GM21786 (cell line): ENCODE data around the gene ERBIN.
"Not testable (repeated sequence)": the region's sequence is repeated elsewhere in the genome, so short reads cannot be mapped to it uniquely, and the experiment has no call there.

ENCODE experiments used
- ATAC-seq: cut with Tn5 transposase; IDR thresholded peaks from one replicate; pipeline ENCODE4 v1.9.1; 2021; ENCODE audit not compliant: unreplicated experiment

ERBIN gene

DNA sequence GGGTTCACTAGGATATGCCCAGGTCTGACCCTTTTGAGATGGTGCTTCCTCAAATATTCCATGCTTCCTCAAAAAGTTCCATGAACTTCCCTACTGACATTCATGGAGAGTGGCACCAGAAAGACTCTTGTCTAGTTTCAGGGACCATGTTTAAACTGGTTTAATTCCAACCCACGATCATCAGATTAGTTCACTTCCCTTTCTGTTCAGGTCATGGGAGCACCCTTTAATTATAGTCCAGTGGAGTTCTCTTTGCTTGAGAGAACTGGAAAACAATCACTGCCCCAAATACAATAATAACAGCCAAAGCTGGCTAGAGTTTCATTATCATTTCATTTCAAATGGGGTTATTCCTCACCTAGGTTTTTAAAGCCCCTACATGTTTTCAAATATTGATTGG is 9.7 kb upstream of the ERBIN start:
- no peak for ATAC-seq

DNA sequence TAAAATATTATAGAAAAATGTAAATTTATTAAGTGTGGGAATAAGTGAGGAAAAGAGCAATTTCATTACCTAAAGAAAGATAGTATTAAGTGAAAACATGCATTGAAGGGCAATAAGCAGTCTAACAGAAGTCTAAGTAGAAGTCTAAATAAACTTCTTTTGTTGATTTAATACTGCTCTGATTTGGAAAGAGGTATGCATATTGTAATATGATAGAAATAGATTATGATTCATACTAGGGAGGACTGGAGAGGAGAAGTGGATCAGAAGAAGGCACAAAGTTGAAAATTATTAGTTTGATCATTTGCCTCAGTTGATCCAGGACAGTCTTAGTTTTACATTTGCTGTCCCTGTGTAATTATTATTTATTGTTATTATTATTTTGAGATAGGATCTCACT is 6.6 kb upstream of the ERBIN start:
- no peak for ATAC-seq

DNA sequence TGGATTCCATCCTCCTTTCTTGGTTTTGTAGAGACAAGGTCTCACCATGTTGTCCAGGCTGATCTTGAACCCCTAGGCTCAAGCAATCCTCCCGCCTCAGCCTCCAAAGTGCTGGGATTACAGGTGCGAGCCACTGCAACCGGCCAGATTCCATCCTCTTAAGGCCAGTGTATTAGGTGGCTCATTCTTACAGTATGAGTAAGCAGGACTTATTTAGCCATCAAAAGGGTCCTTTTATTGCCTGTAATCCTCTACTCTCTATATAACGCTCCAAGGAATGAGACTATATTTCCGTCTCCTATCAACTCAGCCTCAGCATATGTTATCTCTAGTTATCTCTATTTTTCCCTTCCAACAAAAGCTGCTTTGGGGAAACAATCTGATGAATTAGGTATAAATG is 3.0 kb upstream of the ERBIN start:
- ATAC-seq = no peak

DNA sequence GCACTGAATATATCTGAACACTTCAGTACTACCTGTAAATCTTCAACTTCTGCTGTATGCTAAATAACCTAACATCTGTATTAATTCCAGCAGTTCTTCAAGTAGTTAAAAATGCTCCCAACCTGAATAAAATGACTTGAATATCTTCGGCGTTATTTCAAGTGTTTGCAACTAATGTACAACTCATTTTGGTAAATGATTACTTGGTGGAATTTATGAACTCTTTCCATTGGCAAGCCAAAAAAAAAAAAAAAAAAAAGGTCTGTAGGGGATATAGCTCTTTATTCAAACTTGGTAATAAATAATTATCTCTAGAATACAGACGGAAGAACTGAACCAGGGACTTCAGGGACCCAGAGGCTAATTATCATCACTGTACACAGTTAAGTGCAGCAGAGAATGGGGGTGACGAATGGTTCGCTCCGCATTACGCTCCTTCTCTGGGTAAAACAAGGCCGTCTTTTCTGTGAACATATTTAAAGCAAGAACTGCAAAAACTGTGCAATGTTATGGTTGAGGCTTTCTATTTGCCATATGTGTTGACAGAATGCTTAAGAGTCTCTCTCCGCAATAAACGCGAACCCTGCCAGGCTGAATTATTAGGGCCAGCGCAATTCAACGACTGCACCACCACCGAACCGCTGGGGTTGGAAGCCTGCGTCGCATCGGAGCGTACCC is 1.9 kb upstream of the ERBIN start:
- ATAC-seq = no peak

DNA sequence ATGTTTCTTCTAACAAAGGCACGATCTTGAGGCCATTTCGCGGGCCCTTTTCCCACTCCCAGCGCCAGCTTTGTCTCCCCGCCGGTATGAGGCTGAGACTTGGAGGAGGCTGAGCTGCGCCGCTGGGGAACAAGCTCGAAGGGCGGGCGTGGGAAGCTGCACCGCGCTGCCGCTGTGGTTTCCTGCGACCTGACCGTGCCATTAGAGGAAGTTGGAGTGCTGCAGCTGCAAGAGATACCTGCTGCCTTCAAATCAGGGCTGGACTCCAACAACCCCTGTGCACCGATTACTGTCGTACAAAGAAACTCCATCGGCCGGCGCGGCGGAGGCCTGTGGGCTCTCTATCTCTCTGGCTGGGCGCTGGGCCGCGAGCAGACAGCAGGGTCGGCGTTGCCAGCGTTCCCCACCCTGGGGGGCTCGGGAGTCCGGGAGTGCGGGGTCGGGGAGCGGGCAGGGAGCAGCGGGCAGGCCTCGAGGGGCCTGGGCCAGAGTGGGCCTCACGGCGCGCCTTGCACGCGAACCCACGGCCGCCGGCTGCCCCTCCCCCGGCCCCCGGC is 1.3 kb upstream of the ERBIN start:
- ATAC-seq = peak; percentile 54

DNA sequence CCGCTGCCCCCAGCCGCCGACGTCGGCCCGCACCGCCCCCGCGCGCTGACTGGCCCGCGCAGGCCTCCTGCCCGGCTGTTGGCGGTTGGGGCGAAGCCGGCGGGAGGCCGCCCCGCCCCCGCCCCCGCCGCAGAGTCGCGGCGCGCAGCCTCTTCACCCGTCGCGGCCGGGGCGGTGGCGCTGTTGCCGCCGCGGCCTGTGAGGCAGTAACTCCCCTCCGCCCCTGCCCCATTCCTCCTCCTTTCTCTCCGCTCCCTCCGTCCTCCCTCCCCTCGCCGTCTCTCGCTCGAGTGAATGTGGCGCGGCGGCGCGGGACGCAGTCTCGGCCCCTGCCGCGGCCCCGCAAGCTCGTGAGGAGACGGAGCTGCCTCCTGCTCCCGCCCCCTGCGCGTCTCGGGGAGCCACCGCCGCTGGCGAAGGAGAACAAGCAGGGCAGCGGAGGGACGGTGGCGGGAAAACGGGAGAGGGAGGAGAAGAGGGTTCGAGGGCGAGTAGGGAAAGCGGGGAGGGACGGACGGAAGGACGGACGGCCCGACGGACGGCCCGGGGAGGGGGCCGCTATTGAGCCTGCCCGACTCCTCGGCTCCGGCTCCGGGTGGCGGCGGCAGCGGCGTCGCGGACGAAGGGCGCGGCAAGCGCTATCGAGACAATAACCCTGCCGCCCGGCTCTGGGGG is 637 bp upstream of the ERBIN start:
- ATAC-seq = peak; percentile 61

DNA sequence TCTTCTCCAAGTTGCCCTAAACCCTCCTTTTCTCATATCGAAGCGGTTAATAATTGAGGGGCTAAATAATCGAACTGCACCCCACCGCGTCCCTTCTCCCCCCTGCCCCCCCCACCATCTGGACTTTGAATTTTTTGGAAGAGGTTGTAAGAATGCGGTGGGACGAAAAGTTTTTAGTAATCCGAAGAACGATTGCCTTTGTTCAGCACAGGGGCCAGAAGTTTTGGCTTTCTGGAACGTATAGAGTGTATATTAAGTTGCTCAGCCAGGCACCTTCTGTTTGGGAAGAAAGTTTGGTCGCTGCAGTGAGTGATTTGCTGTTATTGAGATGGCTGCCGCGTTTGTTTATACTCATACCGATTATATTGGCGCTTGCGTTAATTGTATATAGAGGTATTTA is 518 bp downstream of the ERBIN start:
- ATAC-seq = no peak

DNA sequence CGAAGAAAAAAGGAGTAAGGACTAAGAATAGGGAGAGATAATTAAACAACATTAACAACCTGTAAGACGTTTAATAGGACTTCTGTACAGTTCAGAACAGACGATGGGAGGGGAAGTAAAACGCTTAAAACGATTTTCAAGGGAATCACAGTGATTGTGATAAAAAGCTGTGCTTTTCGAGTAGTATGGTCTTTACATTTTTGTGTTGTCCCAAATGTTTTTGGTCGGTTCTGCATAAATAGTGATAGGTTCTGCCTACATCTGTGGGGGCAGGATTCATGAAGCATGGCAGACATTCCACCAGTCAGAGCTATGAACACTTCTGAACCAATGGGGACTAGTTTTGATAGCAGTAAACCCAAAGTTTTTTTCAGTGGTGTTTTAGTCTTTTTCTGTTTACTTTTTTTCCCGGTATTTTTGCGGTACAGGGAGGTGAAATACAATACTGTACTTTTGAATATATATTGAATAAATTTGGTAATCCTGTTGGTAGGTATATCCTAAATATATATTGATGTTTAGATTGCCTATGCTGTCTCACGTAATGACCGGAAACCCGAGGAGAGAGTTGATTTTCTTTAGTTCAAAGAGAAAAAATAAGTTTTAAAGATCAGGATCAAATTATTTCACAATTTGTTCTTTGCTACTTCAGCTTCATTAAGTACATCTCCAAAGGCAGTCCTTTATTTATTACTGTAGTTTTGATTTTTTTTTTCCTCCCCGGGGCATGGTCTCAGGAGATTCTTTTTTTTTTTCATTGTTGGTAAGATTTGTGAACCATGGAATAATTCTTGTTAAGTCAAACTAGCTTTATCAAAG is 1.3 kb downstream of the ERBIN start:
- ATAC-seq = no peak

DNA sequence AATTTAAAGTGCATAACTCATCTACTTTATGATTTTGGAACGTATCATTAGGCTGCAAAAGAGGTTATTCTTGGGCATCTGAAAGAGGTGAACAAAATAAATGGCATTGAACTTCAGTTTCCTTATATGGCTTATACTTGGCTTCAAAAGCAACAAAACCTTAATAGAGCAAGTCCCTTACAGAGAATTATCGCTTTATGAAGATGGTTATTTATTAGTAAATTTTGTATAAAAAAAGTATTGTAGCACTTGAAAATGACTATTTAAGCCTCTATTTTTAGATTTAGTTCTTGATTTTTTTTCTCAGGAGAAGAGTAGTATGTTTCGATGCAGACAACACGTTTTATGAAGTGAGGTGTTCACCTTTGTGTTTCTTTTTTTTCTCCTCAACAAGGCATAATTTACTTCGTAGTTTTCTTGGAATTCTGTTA is 2.0 kb downstream of the ERBIN start:
- no peak for ATAC-seq

DNA sequence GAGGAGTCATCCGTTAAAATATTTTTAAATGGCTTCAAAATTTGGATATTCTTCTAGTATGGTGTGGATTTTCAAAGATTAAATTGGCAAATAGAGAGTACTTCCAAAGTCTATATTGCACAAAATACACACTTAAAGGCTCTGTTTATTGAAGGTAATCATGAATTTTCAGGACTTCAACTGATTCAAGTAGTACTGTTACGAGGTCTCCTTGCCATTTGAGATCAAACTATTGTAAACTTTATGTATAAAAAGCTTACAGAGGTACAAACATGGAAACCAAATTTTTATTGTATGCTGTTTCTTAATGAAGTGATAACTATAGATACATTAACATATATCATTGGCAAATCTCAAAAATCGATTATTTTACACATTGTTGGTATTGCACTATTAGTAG is 2.5 kb downstream of the ERBIN start:
- no peak for ATAC-seq

DNA sequence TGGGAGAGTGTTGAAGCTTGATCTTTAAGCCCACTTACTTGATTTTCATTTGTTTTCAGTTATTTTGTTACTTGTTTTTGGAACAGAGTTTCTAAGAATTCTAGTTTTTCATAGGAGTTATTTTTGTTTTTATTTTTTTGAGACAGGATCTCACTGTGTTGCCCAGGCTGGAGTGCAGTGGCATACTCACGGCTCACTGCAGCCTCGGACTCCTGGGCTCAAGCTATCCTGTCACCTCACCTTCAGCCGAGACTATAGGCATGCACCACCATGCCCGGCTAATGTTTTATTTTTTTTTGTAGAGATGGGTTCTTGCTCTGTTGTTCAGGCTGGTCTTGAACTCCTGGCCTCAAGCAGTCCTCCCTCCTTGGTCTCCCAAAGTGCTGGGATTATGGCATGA is 6.3 kb downstream of the ERBIN start:
- no peak for ATAC-seq

DNA sequence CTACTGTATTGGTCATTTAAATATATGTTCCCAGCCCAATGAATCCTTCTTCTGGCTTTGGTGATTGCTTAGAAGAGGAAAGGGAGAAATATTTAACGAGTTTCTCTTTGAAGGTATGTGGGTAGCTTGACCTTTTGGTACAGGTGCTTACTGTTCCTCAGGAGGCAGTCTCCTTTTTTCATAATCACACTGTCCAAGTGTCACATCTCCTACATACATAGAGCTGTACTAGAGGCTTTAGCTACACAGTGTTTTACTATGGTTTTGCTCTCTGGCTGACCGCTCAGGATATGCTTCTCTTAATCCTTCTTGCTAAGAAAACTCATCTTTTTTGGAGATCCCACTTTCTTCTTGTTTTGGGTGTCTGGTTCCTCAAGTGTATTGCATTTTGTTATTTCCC is 6.9 kb downstream of the ERBIN start:
- no peak for ATAC-seq

DNA sequence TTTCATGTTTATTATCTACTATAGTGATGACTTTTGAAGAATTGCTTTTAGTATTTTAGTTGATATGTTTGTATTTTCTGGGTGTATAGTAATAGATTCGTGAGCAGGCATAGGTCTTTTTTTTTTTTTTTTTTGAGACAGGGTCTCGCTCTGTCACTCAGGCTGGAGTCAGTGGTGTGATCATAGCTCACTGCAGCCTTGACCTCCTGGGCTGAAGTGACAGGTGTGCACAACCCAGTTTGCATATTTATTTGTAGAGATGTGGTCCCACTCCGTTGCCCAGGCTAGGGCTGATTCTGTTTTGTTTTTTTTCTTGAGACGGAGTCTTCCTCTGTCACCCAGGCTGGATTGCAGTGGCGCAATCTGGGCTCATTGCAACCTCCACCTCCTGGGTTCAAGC is 11.9 kb downstream of the ERBIN start:
- peak; percentile 78 for ATAC-seq

DNA sequence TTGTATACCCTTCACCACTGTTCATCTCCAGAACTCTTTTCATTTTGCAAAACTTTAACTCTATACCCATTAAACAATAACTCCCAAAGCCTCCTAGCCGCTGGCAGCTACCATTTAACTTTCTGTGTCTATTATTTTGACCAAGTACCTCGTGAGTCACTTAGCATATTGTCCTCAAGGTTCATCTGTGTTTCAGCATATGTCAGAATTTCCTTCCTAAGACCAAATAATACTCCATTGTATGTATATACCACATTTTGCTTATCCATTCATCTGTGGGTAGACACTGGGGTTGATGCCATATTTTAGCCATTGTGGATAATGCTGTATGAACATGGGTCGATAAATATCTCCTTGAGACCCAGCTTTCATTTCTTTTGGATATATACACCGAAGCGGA is 17.4 kb downstream of the ERBIN start:
- no peak for ATAC-seq

DNA sequence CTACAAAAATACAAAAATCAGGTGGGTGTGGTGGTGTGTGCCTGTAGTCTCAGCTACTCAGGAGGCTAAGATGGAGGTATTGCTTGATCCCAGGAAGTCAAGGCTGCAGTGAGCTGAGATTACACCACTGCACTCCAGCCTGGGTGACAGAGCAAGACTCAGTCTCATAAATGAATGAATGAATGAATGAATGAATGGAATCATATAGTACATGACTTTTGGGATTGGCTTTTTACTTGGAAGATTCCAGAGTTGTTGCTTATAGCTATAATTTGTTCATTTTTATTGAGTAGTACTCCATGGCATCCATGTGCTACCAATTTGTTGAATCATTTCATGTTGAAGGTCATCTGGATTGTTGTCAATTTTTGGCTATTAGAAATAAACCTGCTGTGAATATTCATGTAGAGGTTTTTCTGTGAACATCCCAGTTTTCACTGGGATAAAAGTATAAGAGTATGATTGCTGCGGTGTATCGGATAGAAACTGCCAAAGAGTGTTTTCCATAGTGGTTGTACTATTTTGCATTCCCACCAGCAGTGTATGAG is 19.9 kb downstream of the ERBIN start:
- no peak for ATAC-seq

DNA sequence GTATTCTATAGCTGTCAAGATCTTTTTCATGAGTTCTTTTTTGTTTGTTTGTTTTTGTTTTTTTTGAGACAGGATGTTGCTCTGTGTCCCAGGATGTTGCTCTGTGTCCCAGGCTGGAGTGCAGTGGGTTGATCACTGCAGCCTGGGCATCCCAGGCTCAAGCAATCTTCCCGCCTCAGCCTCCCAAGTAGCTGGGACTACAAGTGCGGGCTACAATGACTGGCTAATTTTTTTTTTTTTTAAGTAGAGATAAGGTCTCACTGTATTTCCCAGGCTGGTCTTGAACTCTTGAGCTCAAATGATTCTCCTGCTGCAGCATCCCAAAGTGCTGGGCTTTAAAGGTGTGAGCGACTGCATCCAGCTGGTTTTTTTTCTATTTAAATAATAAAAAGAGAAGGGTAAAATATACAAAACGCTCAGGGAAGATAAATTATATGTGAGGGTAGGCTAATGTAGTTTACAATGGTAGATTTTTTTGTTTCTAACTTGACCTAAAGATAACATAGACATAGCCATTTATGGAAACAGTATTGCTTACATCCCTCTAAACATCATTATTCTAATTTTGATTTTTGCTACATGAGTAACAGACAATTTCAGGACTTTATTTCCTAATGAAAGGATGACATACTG is 21.9 kb downstream of the ERBIN start:
- no peak for ATAC-seq

DNA sequence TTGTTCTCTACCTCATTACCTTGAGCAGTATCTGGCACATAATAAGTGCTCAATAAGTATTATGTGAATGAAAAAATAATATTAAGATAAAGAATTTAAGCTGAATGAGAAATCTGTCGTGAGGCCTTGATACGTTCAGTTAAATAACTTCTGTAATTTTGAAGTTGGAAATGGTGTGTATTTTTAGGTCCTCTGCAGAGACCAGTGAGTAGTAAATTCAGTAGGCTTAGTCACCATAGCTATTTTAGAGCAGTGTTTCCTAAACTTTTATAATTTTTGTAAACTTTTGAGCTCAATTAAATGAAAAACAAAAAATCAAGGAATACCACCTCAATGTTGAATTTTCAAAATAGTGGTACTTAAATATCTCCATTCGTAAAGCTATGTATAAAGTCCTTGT is 25.0 kb downstream of the ERBIN start:
- no peak for ATAC-seq

DNA sequence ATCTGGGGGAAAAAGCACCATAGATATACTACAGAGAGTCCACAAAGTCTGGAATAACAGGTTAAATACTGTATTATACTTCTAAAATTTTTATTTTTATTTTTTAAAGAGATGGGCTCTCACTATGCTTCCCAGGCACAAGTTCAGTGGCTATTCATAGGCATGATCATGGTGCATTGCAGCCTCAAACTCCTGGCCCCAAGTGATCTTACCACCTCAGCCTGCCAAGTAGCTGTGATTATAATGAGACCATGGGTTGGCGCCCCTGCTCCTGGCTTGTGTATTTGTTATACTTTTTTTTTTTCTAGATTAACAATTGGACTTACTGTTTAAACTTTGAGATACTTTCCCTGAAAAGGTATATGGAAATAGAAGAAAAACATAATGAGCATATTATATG is 25.9 kb downstream of the ERBIN start:
- no peak for ATAC-seq

DNA sequence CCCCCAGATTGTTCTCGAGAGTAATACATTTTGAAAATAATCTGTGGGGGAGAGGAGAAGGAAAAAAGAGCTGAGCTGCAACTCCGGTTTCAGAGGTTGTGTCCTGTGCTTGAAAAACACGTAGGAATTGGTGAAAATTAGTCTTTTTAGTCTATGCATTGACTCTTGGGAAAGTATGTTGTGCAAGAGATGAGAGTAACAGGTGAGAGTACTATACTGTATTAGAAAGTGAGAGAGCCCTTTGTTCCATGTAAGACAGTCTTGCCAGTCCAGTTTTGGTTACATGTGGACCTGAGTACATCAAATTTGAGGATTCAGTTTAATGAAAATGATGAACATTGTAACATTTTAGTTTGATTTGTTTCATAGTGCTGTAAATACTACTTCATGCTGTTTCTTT is 27.8 kb downstream of the ERBIN start:
- no peak for ATAC-seq

DNA sequence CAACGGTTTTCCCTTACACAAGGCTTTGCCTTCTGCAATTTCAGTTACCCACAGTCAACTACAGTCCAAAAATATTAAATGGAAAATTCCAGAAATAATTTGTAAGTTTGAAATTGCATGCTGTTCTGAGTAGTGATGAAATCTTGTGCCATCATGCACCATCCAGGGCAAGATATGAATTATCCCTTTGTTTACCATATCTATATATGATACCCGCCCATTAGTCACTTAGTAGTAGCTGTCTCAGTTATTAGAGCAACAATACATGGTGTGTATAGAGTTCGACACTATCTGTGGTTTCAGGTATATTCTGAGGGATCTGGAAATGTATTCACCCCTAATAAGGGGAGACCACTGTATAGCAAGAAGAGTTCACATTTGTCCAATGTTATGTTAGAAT is 29.4 kb downstream of the ERBIN start:
- no peak for ATAC-seq

DNA sequence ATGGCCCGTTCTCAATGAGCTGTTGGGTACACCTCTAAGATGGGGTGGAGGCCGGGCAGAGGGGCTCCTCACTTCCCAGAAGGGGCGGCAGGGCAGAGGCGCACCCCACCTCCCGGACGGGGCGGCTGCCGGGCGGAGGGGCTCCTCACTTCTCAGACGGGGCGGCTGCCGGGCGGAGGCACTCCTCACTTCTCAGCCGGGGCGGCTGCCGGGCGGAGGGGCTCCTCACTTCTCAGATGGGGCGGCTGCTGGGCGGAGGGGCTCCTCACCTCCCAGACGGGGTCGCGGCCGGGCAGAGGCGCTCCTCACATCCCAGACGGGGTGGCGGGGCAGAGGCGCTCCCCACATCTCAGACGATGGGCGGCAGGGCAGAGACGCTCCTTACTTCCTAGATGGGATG is 31.3 kb downstream of the ERBIN start:
- ATAC-seq = not testable (repeated sequence)
